GM23248 (cell line): ENCODE data around the gene TNFRSF8.

Experiments used
- EZH2 ChIP-seq: fragments of 200-600 bp; sonication (generic); IDR thresholded peaks from 2 replicates; pipeline ENCODE4 v1.6.1; 2018; ENCODE audit warnings: antibody characterized with exemption, mild to moderate bottlenecking; ENCODE audit not compliant: insufficient read depth, poor library complexity, severe bottlenecking
- EZH2phosphoT487 ChIP-seq: fragments of 200-600 bp; sonication (generic); IDR thresholded peaks from 2 replicates; pipeline ENCODE4 v1.6.1; 2018; ENCODE audit warnings: antibody characterized with exemption, moderate library complexity, mild to moderate bottlenecking, low read depth; ENCODE audit not compliant: insufficient read depth

- TF ChIP-seq EZH2 = no peak
- no peak for TF ChIP-seq EZH2phosphoT487
Measured at GRCh38 chr1:12188657-12189327, 125.7 kb downstream of the TNFRSF8 start.
